Measurements from ENCODE around the gene BPI.
"Not testable (repeated sequence)": the region's sequence is repeated elsewhere in the genome, so short reads cannot be mapped to it uniquely, and the experiment has no call there.

Gene BPI

GRCh38 chr20:38303908-38304379 is at the start of gene BPI:
TSS of gene BPI (plus strand) at chr20:38304156. CDS start at chr20:38304224, 68 bp downstream.
- no peak for DNase-seq (ENCODE audit: low spot score)

- not testable (repeated sequence) for DNase-seq (ENCODE audit: low spot score)
Measured at GRCh38 chr20:38254621-38255020, 49.3 kb upstream of the BPI start.

- DNase-seq (ENCODE audit: low spot score) = no peak
Measured at GRCh38 chr20:38255393-38255792, 48.6 kb upstream of the BPI start.

- DNase-seq (ENCODE audit: low spot score) = no peak
Measured at GRCh38 chr20:38256021-38256420, 47.9 kb upstream of the BPI start.

- DNase-seq (ENCODE audit: low spot score) = no peak
Measured at GRCh38 chr20:38256966-38257365, 47.0 kb upstream of the BPI start.

GRCh38 chr20:38258545-38259215 is 45.3 kb upstream of the BPI start:
- no peak for DNase-seq (ENCODE audit: low spot score)

- peak; percentile 22 for DNase-seq (ENCODE audit: low spot score)
Measured at GRCh38 chr20:38260025-38260377, 44.0 kb upstream of the BPI start.

- peak; percentile 41 for DNase-seq (ENCODE audit: low spot score)
Measured at GRCh38 chr20:38260378-38261053, 43.4 kb upstream of the BPI start, which contains the start of gene KIAA1755. TSS of gene KIAA1755 (minus strand) at chr20:38260735. CDS start at chr20:38260500, 235 bp downstream.

GRCh38 chr20:38261054-38261390 is 42.9 kb upstream of the BPI start:
- no peak for DNase-seq (ENCODE audit: low spot score)

- DNase-seq (ENCODE audit: low spot score) = no peak
Measured at GRCh38 chr20:38262931-38263330, 41.0 kb upstream of the BPI start.

GRCh38 chr20:38266426-38266825 is 37.5 kb upstream of the BPI start:
- DNase-seq (ENCODE audit: low spot score) = no peak

- DNase-seq (ENCODE audit: low spot score) = no peak
Measured at GRCh38 chr20:38267296-38267695, 36.7 kb upstream of the BPI start.

- no peak for DNase-seq (ENCODE audit: low spot score)
Measured at GRCh38 chr20:38267901-38268514, 35.9 kb upstream of the BPI start.

GRCh38 chr20:38269040-38269439 is 34.9 kb upstream of the BPI start:
- no peak for DNase-seq (ENCODE audit: low spot score)

- no peak for DNase-seq (ENCODE audit: low spot score)
Measured at GRCh38 chr20:38269715-38270114, 34.2 kb upstream of the BPI start.

GRCh38 chr20:38270869-38271605 is 32.9 kb upstream of the BPI start:
- DNase-seq (ENCODE audit: low spot score) = peak; percentile 88

- DNase-seq (ENCODE audit: low spot score) = no peak
Measured at GRCh38 chr20:38271608-38272120, 32.3 kb upstream of the BPI start.

- DNase-seq (ENCODE audit: low spot score) = no peak
Measured at GRCh38 chr20:38272398-38272797, 31.6 kb upstream of the BPI start.

GRCh38 chr20:38272961-38273360 is 31.0 kb upstream of the BPI start:
- peak; percentile 47 for DNase-seq (ENCODE audit: low spot score)

- no peak for DNase-seq (ENCODE audit: low spot score)
Measured at GRCh38 chr20:38275815-38276550, 28.0 kb upstream of the BPI start.

- DNase-seq (ENCODE audit: low spot score) = no peak
Measured at GRCh38 chr20:38277285-38277684, 26.7 kb upstream of the BPI start.

GRCh38 chr20:38277691-38278090 is 26.3 kb upstream of the BPI start:
- no peak for DNase-seq (ENCODE audit: low spot score)

Measured in AG08396 (cell line).